Liver (tissue), 9 donors: ENCODE measurements around the gene COL5A1. TPM values are rescaled to one million over a fixed set of nuclear protein-coding genes. Genes with fewer than 3 reads are reported as not detected.

Source experiments
- DNase-seq: peaks from one replicate; pipeline ENCODE4 v3.0.0-alpha.2; 2017; ENCODE audit warnings: low spot score
- H3K27ac ChIP-seq, 2 donors: one replicate each; pipeline ENCODE4 v1.7.0; 2013; ENCODE audit warnings: inconsistent platforms in 2 of 2, low read length in 2 of 2, control low read depth in 1 of 2, low read depth in 1 of 2, mild to moderate bottlenecking in 1 of 2
- H3K27me3 ChIP-seq, 4 donors: one replicate each; pipeline versions ENCODE4 v1.6.1 to v1.7.0; 2013; ENCODE audit warnings: low read length in 3 of 4, inconsistent platforms in 1 of 4, mild to moderate bottlenecking in 1 of 4, moderate library complexity in 1 of 4; ENCODE audit not compliant: control insufficient read depth in 4 of 4, insufficient read depth in 4 of 4
- H3K36me3 ChIP-seq, 4 donors: one replicate each; pipeline versions ENCODE4 v1.6.1 to v1.7.0; 2013; ENCODE audit warnings: low read length in 3 of 4, mild to moderate bottlenecking in 3 of 4, low read depth in 1 of 4, moderate library complexity in 1 of 4; ENCODE audit not compliant: control insufficient read depth in 4 of 4, insufficient read depth in 3 of 4
- H3K4me1 ChIP-seq, 4 donors: one replicate each; pipeline versions ENCODE4 v1.6.1 to v1.7.0; 2013; ENCODE audit warnings: low read length in 3 of 4, mild to moderate bottlenecking in 3 of 4, moderate library complexity in 1 of 4; ENCODE audit not compliant: control insufficient read depth in 4 of 4, insufficient read depth in 4 of 4
- H3K4me3 ChIP-seq, 3 donors: one replicate each; pipeline versions ENCODE4 v1.6.1 to v1.7.0; 2013; ENCODE audit warnings: low read length in 3 of 3, control low read depth in 1 of 3, low read depth in 1 of 3, mild to moderate bottlenecking in 1 of 3
- H3K9ac ChIP-seq, 2 donors: one replicate each; pipeline ENCODE4 v1.7.0; 2013; ENCODE audit warnings: low read length in 2 of 2, mild to moderate bottlenecking in 2 of 2, moderate library complexity in 2 of 2, control low read depth in 1 of 2, low read depth in 1 of 2
- H3K9me3 ChIP-seq, 4 donors: one replicate each; pipeline versions ENCODE4 v1.6.1 to v1.7.0; 2013; ENCODE audit warnings: low read length in 3 of 4; ENCODE audit not compliant: control insufficient read depth in 4 of 4
- CTCF ChIP-seq: fragments of 150-350 bp; IDR thresholded peaks from 2 replicates; pipeline ENCODE4 v1.5.1; 2017; ENCODE audit warnings: improper control_type of control experiment, low read depth, low read length; ENCODE audit not compliant: missing input control
- EGR1 ChIP-seq, 2 donors: IDR thresholded peaks; 2 replicates each; pipeline ENCODE4 v1.6.1; 2016 to 2018; ENCODE audit warnings: antibody characterized with exemption in 2 of 2, low read depth in 2 of 2
- FOXA1 ChIP-seq: IDR thresholded peaks from 2 replicates; pipeline ENCODE4 v1.6.1; 2016; ENCODE audit warnings: antibody characterized with exemption
- FOXA2 ChIP-seq: IDR thresholded peaks from 2 replicates; pipeline ENCODE4 v1.6.1; 2016; ENCODE audit warnings: antibody characterized with exemption
- GABPA ChIP-seq, 2 donors: IDR thresholded peaks in 1 of 2; conservative IDR thresholded peaks in 1 of 2; 2 replicates each; pipeline ENCODE4 v1.6.1; 2016; ENCODE audit warnings: antibody characterized with exemption in 2 of 2, mild to moderate bottlenecking in 1 of 2, moderate library complexity in 1 of 2
- HNF4A ChIP-seq, 2 donors: conservative IDR thresholded peaks; 2 replicates each; pipeline ENCODE4 v1.6.1; 2016; ENCODE audit warnings: antibody characterized with exemption in 2 of 2, mild to moderate bottlenecking in 2 of 2
- HNF4G ChIP-seq: IDR thresholded peaks from 2 replicates; pipeline ENCODE4 v1.6.1; 2016; ENCODE audit warnings: antibody characterized with exemption
- JUND ChIP-seq, 2 donors: IDR thresholded peaks; 2 replicates each; pipeline ENCODE4 v1.6.1; 2016; ENCODE audit warnings: antibody characterized with exemption in 2 of 2
- MAX ChIP-seq: IDR thresholded peaks from 2 replicates; pipeline ENCODE4 v1.6.1; 2016; ENCODE audit warnings: antibody characterized with exemption
- NR2F2 ChIP-seq: IDR thresholded peaks from 2 replicates; pipeline ENCODE4 v1.6.1; 2016; ENCODE audit warnings: antibody characterized with exemption
- RAD21 ChIP-seq, 2 donors: IDR thresholded peaks; 2 replicates each; pipeline ENCODE4 v1.6.1; 2016; ENCODE audit warnings: antibody characterized with exemption in 2 of 2, mild to moderate bottlenecking in 2 of 2
- SP1 ChIP-seq: IDR thresholded peaks from 2 replicates; pipeline ENCODE4 v1.6.1; 2018; ENCODE audit warnings: antibody characterized with exemption, mild to moderate bottlenecking
- TAF1 ChIP-seq: conservative IDR thresholded peaks from 2 replicates; pipeline ENCODE4 v1.6.1; 2016; ENCODE audit warnings: antibody characterized with exemption, mild to moderate bottlenecking
- YY1 ChIP-seq: IDR thresholded peaks from 2 replicates; pipeline ENCODE4 v1.6.1; 2016; ENCODE audit warnings: antibody characterized with exemption, mild to moderate bottlenecking
- ZBTB33 ChIP-seq: IDR thresholded peaks from 2 replicates; pipeline ENCODE4 v1.6.1; 2016; ENCODE audit warnings: antibody characterized with exemption
- WGBS: extraction: QIAGEN DNeasy Blood & Tissue Kit; methylation state at CpG from one replicate; pipeline ENCODE4 v1.1.7; 2013; 5-methylcytosine and 5-hydroxymethylcytosine counted together
- polyA plus RNA-seq, 2 donors: library from polyadenylated mRNA; stranded (reverse) in 1 of 2; unstranded in 1 of 2; fragments of 200-250 nt in 1 of 2; fragments of >200 nt in 1 of 2; fragmentation: Nextera tagmentation in 1 of 2; extraction: Ambion mirVana in 1 of 2; gene quantifications; one replicate each; pipeline versions ENCODE4 v1.2.1 to v1.2.3, GENCODE V29; 2013 to 2015
- total RNA-seq, 2 donors: library from RNA; depleted of rRNA; stranded (reverse); fragments of >200 nt; gene quantifications; one replicate each; pipeline ENCODE4 v1.2.3, GENCODE V29; 2014
- TF ChIP-seq, protein P1 (sequence below): IDR thresholded peaks from 2 replicates; pipeline ENCODE4 v1.6.1; 2016; ENCODE audit warnings: antibody characterized with exemption
- TF ChIP-seq, protein P2 (sequence below): IDR thresholded peaks from 2 replicates; pipeline ENCODE4 v1.6.1; 2016; ENCODE audit warnings: antibody characterized with exemption, mild to moderate bottlenecking
- donor health status: healthy.
- donor health status: healthy.
- donor health status: healthy.
- donor health status: healthy.
- donor health status: healthy.

The COL5A1 gene
- total and polyA plus RNA-seq, 4 donors: 0.67 to 15.6 (median 11.2) TPM

DNA sequence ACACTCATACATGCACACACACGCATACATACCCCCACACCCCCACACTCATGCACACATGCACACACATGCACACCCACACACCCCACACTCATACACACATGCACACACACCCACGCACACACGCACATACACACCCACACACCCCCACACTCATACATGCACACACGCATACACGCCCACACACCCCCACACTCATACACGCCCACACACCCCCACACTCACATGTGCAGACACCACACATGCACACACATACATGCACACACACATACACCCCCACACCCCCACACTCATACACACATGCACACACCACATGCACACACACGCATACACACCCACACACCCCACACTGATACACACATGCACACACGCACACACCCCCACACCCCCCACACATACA lies 118.3 kb downstream of the COL5A1 start:
- Histone ChIP-seq H3K27me3 (no peaks in the 10 kb centered on the region), H3K36me3 (no peaks in the 10 kb centered on the region), H3K9ac (no peak overlapping the region), H3K4me3 (no peak overlapping the region), H3K27ac (no peak overlapping the region), H3K4me1 (no peaks in the 10 kb centered on the region), H3K9me3 (no peaks in the 10 kb centered on the region)
- WGBS: 94% methylated on average over 8 of the region's 8 CpGs
- DNase-seq: no peak
- no peak for TF ChIP-seq CTCF
- no peak for TF ChIP-seq TAF1
- no peak for TF ChIP-seq FOXA2
- no peak for TF ChIP-seq HNF4A (conservative IDR thresholded peaks at IDR 0.05)
- TF ChIP-seq NR2F2: no peak
- TF ChIP-seq JUND (IDR thresholded peaks at IDR 0.05): no peak
- no peak for TF ChIP-seq RAD21 (IDR thresholded peaks at IDR 0.05)
- no peak for TF ChIP-seq YY1
- TF ChIP-seq, protein P1, sequence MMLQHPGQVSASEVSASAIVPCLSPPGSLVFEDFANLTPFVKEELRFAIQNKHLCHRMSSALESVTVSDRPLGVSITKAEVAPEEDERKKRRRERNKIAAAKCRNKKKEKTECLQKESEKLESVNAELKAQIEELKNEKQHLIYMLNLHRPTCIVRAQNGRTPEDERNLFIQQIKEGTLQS: no peak
- no peak for TF ChIP-seq FOXA1
- TF ChIP-seq GABPA (IDR thresholded peaks at IDR 0.05 in 1 of 2, conservative IDR thresholded peaks at IDR 0.05 in 1 of 2): no peak
- TF ChIP-seq EGR1 (IDR thresholded peaks at IDR 0.05; ENCODE audit: low read depth in 2 of 2): no peak
- TF ChIP-seq, protein P2, sequence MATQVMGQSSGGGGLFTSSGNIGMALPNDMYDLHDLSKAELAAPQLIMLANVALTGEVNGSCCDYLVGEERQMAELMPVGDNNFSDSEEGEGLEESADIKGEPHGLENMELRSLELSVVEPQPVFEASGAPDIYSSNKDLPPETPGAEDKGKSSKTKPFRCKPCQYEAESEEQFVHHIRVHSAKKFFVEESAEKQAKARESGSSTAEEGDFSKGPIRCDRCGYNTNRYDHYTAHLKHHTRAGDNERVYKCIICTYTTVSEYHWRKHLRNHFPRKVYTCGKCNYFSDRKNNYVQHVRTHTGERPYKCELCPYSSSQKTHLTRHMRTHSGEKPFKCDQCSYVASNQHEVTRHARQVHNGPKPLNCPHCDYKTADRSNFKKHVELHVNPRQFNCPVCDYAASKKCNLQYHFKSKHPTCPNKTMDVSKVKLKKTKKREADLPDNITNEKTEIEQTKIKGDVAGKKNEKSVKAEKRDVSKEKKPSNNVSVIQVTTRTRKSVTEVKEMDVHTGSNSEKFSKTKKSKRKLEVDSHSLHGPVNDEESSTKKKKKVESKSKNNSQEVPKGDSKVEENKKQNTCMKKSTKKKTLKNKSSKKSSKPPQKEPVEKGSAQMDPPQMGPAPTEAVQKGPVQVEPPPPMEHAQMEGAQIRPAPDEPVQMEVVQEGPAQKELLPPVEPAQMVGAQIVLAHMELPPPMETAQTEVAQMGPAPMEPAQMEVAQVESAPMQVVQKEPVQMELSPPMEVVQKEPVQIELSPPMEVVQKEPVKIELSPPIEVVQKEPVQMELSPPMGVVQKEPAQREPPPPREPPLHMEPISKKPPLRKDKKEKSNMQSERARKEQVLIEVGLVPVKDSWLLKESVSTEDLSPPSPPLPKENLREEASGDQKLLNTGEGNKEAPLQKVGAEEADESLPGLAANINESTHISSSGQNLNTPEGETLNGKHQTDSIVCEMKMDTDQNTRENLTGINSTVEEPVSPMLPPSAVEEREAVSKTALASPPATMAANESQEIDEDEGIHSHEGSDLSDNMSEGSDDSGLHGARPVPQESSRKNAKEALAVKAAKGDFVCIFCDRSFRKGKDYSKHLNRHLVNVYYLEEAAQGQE: no peak
- no peak for TF ChIP-seq SP1

DNA sequence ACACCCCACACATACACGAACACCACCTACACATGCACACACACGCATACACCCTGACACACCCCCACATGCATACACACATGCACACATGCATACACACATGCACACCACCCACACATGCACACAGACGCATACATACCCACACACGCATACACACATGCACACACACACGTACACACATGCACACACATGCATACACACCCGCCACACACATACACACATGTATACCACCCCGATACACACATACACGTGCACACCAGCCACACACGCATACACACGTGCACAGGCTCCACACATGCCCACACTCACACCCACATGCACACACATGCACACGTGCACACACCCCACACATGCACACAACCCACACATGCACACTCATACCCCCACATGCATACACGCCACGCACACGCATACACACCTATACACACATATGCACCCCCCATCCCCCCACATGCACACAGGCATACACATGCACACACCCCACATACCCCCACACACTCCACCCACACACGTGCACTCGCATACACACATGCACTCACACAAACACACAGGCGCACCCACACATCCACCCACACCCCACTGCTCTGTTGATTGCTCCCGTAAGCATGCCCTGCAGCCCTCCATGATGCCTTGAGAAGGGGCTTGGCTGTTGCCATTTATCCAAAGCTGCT lies 119.3 kb downstream of the COL5A1 start:
- no peak for DNase-seq
- H3K9ac ChIP-seq: no peak overlapping the region
- H3K36me3 ChIP-seq: no peaks in the 10 kb centered on the region
- H3K27ac ChIP-seq: no peak overlapping the region
- peaks cover 0 to 2% (median 0%) of the 10 kb centered on the region in 4 donors for H3K27me3 ChIP-seq
- no peaks in the 10 kb centered on the region for H3K9me3 ChIP-seq
- WGBS: 88% methylated on average over 18 of the region's 18 CpGs
- no peak overlapping the region for H3K4me3 ChIP-seq
- no peaks in the 10 kb centered on the region for H3K4me1 ChIP-seq
- TF ChIP-seq NR2F2 (no peak), ZBTB33 (no peak), EGR1 (IDR thresholded peaks at IDR 0.05; ENCODE audit: low read depth in 2 of 2) (no peak), CTCF (no peak), HNF4G (no peak), SP1 (no peak), MAX (no peak)
- TF ChIP-seq, protein P2: no peak
- TF ChIP-seq, protein P1: no peak
